C1 segment of cervical spinal cord (tissue), 14 donors: Measurements from ENCODE around the gene FAM227B.

Source experiments
- DNase-seq, 14 donors: peaks; one replicate each; lab custom pipeline; 2025; lab: John Stamatoyannopoulos, UW

The FAM227B gene

GRCh38 chr15:49296258-49296657 is 324.4 kb downstream of the FAM227B start:
- no peak for DNase-seq

GRCh38 chr15:49293941-49294340 is 326.7 kb downstream of the FAM227B start:
- no peak for DNase-seq

- no peak for DNase-seq
Measured at GRCh38 chr15:49290191-49290590, 330.4 kb downstream of the FAM227B start.

GRCh38 chr15:49288391-49288790 is 332.2 kb downstream of the FAM227B start:
- peak in 1 of 14 donors; percentile 2 for DNase-seq

- DNase-seq, result no peak
Measured at GRCh38 chr15:49287481-49287880, 333.1 kb downstream of the FAM227B start.

- no peak for DNase-seq
Measured at GRCh38 chr15:49286649-49287404, 333.8 kb downstream of the FAM227B start.

- DNase-seq, result no peak
Measured at GRCh38 chr15:49282366-49282765, 338.3 kb downstream of the FAM227B start.

- no peak for DNase-seq
Measured at GRCh38 chr15:49279521-49280456, 340.8 kb downstream of the FAM227B start.

- no peak for DNase-seq
Measured at GRCh38 chr15:49278751-49279150, 341.9 kb downstream of the FAM227B start.
